Body of pancreas (tissue), 4 donors: ENCODE data around the gene SLC35F5. TPM values are rescaled to one million over a fixed set of nuclear protein-coding genes. Genes with fewer than 3 reads are reported as not detected.

Experiments used
- microRNA-seq, 2 donors: library from miRNA; unstranded; fragments of <30 nt; microRNA quantifications; one replicate each; pipeline ENCODE4, GENCODE V29; 2016; ENCODE audit warnings: borderline number of aligned reads in 2 of 2, borderline replicate concordance in 2 of 2
- small RNA-seq: library from RNA; depleted of rRNA; stranded (forward); fragments of <200 nt; gene quantifications from one replicate; pipeline ENCODE3, GENCODE V24; 2016
- total RNA-seq, 2 donors: library from RNA; depleted of rRNA; stranded (reverse); fragments of >200 nt; gene quantifications; one replicate each; pipeline ENCODE4 v1.1.0, GENCODE V29; 2016

Gene SLC35F5
- total RNA-seq, 2 donors from 2014 or later, result 50.8 to 104 TPM

Small RNA genes within 50 kb of the gene (microRNA-seq; reads per million reads assigned to microRNA genes)
- 0 reads per million in 2 donors for gene MIR4782

Small RNA genes within 50 kb of the gene (small RNA-seq; reads per million reads assigned to genes)
- gene MIR4782 (not detected), gene RNU6-744P (not detected)

Other genes with a start within 250 kb of the SLC35F5 start
- 10 to 100 TPM; 15.0 to 23.1 TPM for gene RABL2A, start 129.4 kb downstream of the SLC35F5 start, total RNA-seq
- 10 to 100 TPM; 35.9 to 43.8 TPM for gene ACTR3, start 133.4 kb upstream of the SLC35F5 start, total RNA-seq